IMR-90 (cell line): ENCODE data around the gene PLD5.

Experiments used
- POLR2A ChIP-seq: IDR thresholded peaks from 2 replicates; pipeline ENCODE4 v1.6.1; 2012; ENCODE audit warnings: mild to moderate bottlenecking, low read depth, low read length
- TF ChIP-seq, protein P1 (sequence below): conservative IDR thresholded peaks from 2 replicates; pipeline ENCODE4 v1.5.1; 2012; ENCODE audit warnings: mild to moderate bottlenecking, low read depth, low read length, improper control_type of control experiment

DNA sequence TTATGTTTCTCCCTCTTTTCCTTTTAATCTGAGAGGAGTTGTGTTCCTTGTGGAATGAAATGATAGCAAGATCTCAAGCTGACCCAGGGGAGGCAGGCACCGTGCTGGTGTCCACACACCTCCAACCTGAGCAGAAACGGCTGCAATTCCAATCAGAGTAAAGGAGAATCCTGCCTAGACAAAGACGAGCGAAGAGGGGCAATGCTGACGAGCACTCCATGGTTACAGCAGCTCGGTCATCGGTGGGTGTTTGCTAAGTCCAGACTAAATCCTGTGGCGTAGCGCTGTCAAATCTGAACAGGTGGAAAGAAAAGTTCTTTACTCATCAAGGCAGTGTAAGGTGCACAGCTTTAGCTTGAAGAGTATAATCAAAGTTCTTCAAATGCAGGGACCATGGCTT is 74.8 kb downstream of the PLD5 start:
- no peak for TF ChIP-seq POLR2A
- TF ChIP-seq, protein P1, sequence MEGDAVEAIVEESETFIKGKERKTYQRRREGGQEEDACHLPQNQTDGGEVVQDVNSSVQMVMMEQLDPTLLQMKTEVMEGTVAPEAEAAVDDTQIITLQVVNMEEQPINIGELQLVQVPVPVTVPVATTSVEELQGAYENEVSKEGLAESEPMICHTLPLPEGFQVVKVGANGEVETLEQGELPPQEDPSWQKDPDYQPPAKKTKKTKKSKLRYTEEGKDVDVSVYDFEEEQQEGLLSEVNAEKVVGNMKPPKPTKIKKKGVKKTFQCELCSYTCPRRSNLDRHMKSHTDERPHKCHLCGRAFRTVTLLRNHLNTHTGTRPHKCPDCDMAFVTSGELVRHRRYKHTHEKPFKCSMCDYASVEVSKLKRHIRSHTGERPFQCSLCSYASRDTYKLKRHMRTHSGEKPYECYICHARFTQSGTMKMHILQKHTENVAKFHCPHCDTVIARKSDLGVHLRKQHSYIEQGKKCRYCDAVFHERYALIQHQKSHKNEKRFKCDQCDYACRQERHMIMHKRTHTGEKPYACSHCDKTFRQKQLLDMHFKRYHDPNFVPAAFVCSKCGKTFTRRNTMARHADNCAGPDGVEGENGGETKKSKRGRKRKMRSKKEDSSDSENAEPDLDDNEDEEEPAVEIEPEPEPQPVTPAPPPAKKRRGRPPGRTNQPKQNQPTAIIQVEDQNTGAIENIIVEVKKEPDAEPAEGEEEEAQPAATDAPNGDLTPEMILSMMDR = no peak
